ENCODE results near the gene NAGLU. TPM values are rescaled to one million over a fixed set of nuclear protein-coding genes. Genes with fewer than 3 reads are reported as not detected.

The NAGLU gene
- total RNA-seq, 2 donors from 2014 or later, result 19.6 to 22.1 TPM

DNA sequence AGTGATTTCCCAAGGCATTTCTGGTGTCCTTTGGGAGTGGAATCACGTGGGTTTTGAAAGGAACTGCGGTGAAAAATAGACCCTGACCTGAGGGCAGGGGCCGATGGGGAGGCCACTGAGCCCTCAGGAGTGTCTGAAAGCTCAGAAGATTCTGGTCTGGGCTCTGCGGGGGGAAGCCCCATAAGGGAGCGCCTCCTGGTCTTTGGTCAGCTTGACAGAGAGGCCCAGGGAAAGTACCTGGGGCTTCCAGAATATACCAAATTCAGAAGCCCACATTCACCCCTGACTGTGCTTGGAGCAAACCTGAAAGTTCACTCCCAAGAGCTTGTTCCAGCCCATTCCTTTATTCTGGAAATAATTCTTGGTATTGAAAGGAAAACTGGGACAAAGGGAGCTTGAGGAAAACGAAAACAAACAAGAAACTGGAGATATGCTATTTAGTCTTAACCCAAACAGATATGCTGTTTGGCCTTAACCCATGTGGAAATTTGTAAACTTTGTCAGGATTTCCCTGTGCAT, 23.2 kb upstream of the NAGLU start:
- peaks cover 2 to 36% of the 10 kb centered on the region in 2 donors for H3K4me1 ChIP-seq
- no peaks in the 10 kb centered on the region for H3K9me3 ChIP-seq
- no peaks in the 10 kb centered on the region for H3K27me3 ChIP-seq
- no peak for DNase-seq (ENCODE audit: low spot score)
- H3K36me3 ChIP-seq, result peaks cover 49% of the 10 kb centered on the region
- TF ChIP-seq, protein P1, sequence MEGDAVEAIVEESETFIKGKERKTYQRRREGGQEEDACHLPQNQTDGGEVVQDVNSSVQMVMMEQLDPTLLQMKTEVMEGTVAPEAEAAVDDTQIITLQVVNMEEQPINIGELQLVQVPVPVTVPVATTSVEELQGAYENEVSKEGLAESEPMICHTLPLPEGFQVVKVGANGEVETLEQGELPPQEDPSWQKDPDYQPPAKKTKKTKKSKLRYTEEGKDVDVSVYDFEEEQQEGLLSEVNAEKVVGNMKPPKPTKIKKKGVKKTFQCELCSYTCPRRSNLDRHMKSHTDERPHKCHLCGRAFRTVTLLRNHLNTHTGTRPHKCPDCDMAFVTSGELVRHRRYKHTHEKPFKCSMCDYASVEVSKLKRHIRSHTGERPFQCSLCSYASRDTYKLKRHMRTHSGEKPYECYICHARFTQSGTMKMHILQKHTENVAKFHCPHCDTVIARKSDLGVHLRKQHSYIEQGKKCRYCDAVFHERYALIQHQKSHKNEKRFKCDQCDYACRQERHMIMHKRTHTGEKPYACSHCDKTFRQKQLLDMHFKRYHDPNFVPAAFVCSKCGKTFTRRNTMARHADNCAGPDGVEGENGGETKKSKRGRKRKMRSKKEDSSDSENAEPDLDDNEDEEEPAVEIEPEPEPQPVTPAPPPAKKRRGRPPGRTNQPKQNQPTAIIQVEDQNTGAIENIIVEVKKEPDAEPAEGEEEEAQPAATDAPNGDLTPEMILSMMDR (IDR thresholded peaks at IDR 0.05), result no peak
- H3K4me3 ChIP-seq, result no peak overlapping the region
- peak overlapping the region; percentile 71 to 72 for H3K27ac ChIP-seq

DNA sequence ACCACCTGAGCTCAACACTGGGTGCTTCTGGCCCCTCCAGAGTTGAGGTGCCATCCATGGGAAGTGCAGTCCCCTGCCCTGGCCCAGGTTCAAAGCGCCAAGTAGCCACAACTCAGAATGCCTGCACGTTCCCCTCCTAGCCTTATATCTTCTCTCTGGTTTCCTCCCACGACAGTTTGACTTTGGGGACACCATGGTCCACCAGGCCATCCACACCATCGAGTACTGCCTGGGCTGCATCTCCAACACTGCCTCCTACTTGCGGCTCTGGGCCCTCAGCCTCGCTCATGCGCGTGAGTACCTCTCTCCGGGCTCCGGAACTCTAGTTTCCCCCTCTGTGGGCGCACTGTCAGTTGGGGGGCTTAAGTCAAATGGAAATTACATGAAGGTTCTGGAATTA, 22.4 kb upstream of the NAGLU start:
- Histone ChIP-seq H3K27me3 (no peaks in the 10 kb centered on the region), H3K27ac (peak overlapping the region; percentile 71 to 72), H3K36me3 (peaks cover 40% of the 10 kb centered on the region), H3K9me3 (no peaks in the 10 kb centered on the region), H3K4me1 (peaks cover 4 to 45% of the 10 kb centered on the region in 2 donors), H3K4me3 (no peak overlapping the region)
- TF ChIP-seq, protein P1 (IDR thresholded peaks at IDR 0.05), result no peak
- DNase-seq (ENCODE audit: low spot score), result no peak

DNA sequence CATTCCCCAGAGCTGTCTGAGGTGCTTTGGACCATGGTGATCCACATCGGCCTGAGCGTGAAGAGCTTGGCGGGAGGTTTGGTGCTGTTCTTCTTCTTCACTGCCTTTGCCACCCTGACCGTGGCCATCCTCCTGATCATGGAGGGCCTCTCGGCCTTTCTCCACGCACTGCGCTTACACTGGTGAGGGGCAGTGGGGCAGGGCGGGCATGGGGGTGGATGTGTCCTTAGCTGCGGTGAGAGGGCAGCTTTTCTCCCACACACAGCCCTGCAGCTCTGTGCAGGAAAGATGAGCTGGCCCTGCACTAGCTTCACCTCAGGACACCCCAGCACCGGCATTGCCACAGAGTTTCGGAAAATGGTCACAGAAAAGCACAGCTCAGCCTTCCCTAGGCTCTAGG, 21.8 kb upstream of the NAGLU start:
- Histone ChIP-seq H3K27me3 (no peaks in the 10 kb centered on the region), H3K4me1 (peaks cover 4 to 51% of the 10 kb centered on the region in 2 donors), H3K9me3 (no peaks in the 10 kb centered on the region), H3K4me3 (no peak overlapping the region), H3K36me3 (peaks cover 34% of the 10 kb centered on the region), H3K27ac (peak overlapping the region in 1 of 2 donors; percentile 71)
- DNase-seq (ENCODE audit: low spot score), result no peak
- TF ChIP-seq, protein P1 (IDR thresholded peaks at IDR 0.05), result no peak

DNA sequence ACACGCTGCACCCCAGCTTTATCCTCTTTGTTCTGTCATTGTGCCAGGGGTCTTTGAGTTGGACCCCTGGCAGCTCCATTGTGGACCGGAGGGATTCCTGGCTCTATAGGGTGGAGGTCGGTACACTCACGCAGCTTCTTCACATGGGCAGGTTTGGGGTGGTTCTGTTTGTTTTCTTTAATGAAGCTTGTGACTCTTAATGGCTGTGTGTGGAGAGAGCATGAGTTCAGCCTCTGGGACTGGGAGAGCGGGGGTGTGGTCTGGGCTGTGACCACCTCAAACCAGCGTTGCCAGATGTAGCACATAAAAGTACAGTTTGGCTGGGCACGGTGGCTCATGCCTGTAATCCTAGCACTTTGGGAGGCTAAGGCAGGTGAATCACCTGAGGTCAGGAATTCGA, 21.2 kb upstream of the NAGLU start:
- peaks cover 4 to 56% of the 10 kb centered on the region in 2 donors for H3K4me1 ChIP-seq
- H3K4me3 ChIP-seq, result no peak overlapping the region
- peaks cover 28% of the 10 kb centered on the region for H3K36me3 ChIP-seq
- TF ChIP-seq, protein P1 (IDR thresholded peaks at IDR 0.05), result no peak
- DNase-seq (ENCODE audit: low spot score), result no peak
- H3K27ac ChIP-seq, result no peak overlapping the region
- H3K27me3 ChIP-seq, result no peaks in the 10 kb centered on the region
- no peaks in the 10 kb centered on the region for H3K9me3 ChIP-seq

DNA sequence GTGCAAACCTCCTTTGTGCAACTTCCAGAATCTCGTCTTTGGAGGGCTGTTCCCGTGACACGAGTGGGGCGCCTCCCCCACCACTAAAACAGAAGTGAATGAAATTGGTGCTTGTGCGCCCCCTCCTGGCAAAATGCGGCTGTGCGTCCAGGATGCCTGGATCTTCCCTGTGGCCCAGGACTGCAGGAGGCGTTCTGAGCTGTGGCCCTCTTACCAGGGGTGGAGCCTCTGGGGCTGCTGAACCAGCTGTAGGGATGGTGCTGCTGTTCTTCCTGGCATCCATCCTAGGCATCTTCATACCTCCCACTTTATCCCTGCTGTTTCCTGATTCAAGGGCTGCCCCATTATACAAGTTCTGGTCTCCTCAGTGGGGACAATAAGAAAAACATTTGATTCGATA, 18.5 kb upstream of the NAGLU start:
- Histone ChIP-seq H3K9me3 (no peaks in the 10 kb centered on the region), H3K27ac (peak overlapping the region; percentile 91 to 98), H3K27me3 (no peaks in the 10 kb centered on the region), H3K36me3 (peaks cover 15% of the 10 kb centered on the region), H3K4me3 (no peak overlapping the region), H3K4me1 (peaks cover 4 to 77% of the 10 kb centered on the region in 2 donors)
- TF ChIP-seq, protein P1 (IDR thresholded peaks at IDR 0.05), result peak; percentile 77 to 94
- DNase-seq (ENCODE audit: low spot score), result peak; percentile 95

Measured in right atrium auricular region (tissue), 2 donors.